SU-DHL-6 (cell line): ENCODE measurements around the gene UBA5.

Experiments used
- EZH2phosphoT487 ChIP-seq: fragments of 200-600 bp; sonication (generic), shearing (Covaris generic); conservative IDR thresholded peaks from 2 replicates; pipeline ENCODE4 v1.6.1; 2018; ENCODE audit warnings: mild to moderate bottlenecking, antibody characterized with exemption, low read length, moderate library complexity, mixed read lengths
- TF ChIP-seq, protein P1 (sequence below): fragments of 200-600 bp; sonication (generic); IDR thresholded peaks from one replicate; pipeline ENCODE4 v1.5.1; 2017; ENCODE audit warnings: antibody characterized with exemption, mild to moderate bottlenecking, low read length, moderate library complexity; ENCODE audit not compliant: insufficient read depth, poor library complexity, severe bottlenecking

DNA sequence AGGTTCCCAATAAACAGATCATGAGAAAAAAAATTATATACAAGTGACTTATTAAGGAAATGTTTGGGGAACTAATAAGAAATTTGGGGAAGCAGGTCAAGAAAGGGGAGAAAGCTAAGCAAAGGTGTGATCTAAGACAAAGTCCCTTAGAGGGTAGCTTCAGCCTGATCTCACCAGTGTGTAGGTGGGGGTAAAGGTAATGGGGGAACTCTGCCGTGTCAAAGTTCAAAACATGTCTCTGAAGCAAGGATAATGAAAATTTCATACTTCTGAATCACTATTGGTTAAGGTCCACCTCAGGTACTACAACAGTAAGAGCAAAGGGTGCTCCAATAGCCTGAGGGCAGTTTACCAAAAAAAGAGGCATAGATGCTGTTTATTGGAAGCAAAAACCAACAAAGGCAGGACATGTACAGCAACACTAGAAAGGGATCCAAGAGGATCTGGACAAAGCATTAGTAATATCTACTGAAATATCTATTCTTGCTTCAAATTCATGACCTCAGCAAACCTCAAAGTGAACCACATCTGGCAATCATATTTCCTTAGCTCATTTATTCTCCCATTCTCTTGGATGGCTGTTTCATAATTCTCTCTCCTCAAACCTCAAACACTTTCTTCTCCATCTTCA, 7.4 kb upstream of the UBA5 start:
- no peak for TF ChIP-seq EZH2phosphoT487
- TF ChIP-seq, protein P1, sequence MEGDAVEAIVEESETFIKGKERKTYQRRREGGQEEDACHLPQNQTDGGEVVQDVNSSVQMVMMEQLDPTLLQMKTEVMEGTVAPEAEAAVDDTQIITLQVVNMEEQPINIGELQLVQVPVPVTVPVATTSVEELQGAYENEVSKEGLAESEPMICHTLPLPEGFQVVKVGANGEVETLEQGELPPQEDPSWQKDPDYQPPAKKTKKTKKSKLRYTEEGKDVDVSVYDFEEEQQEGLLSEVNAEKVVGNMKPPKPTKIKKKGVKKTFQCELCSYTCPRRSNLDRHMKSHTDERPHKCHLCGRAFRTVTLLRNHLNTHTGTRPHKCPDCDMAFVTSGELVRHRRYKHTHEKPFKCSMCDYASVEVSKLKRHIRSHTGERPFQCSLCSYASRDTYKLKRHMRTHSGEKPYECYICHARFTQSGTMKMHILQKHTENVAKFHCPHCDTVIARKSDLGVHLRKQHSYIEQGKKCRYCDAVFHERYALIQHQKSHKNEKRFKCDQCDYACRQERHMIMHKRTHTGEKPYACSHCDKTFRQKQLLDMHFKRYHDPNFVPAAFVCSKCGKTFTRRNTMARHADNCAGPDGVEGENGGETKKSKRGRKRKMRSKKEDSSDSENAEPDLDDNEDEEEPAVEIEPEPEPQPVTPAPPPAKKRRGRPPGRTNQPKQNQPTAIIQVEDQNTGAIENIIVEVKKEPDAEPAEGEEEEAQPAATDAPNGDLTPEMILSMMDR = no peak
